K562 (cell line): Measurements from ENCODE around the gene ZNF138. TPM values are rescaled to one million over a fixed set of nuclear protein-coding genes. Genes with fewer than 3 reads are reported as not detected.

Experiments
- ATAC-seq: fragments of 200-7000 bp; cut with Tn5 transposase; 3 replicates; pipeline ENCODE4 v1.9.1; 2020; ENCODE audit warnings: moderate library complexity
- BruUV-seq: library from RNA; stranded (reverse); fragments of 400-500 nt; replicated peaks from 2 replicates; lab custom pipeline; 2021; lab: Mats Ljungman, UMichigan
- CTCF ChIA-PET: fragments of 300-600 bp; formaldehyde crosslinking; extraction: SDS; loops from one replicate; lab custom pipeline; 2021; ENCODE audit warnings: low intra/inter-chr PET ratio; lab: Yijun Ruan, JAX
- POLR2A ChIA-PET: fragments of 300-600, 350-650 bp; sonication (Branson Sonifier 250); formaldehyde crosslinking; extraction: SDS; loops from one replicate; lab custom pipeline; 2021; ENCODE audit warnings: antibody characterized with exemption, inconsistent platforms; lab: Yijun Ruan, JAX
- DNase-seq, 4 experiments: peaks; one replicate each; pipeline versions ENCODE4 v3.0.0 to v3.0.0-alpha.2; 2011 to 2018; ENCODE audit warnings: low spot score in 3 of 4, mixed read lengths in 3 of 4; ENCODE audit errors: extremely low read depth in 1 of 4
- FAIRE-seq: peaks from 2 replicates; lab custom pipeline; 2011; peaks lifted over from hg19 to GRCh38; lab: Jason Lieb, UNC
- H2AFZ ChIP-seq: 2 replicates; pipeline ENCODE4 v1.6.0; 2011; ENCODE audit warnings: low read depth, low read length, control low read depth, inconsistent platforms
- H3K27ac ChIP-seq: fragments of 200-600 bp; 3 replicates; pipeline ENCODE4 v1.8.0; 2011; ENCODE audit warnings: low read depth, mild to moderate bottlenecking, control low read depth, inconsistent platforms, low read length, moderate library complexity, mixed read lengths; ENCODE audit errors: extremely low read depth
- H3K27me3 ChIP-seq, 2 experiments: fragments of 300-600 bp in 1 of 2; 2 replicates in 1 of 2; 3 replicates in 1 of 2; pipeline versions ENCODE4 v1.6.0 to v1.8.0; 2011; ENCODE audit warnings: inconsistent platforms in 2 of 2, low read length in 2 of 2, mild to moderate bottlenecking in 1 of 2, mixed read lengths in 1 of 2, moderate library complexity in 1 of 2; ENCODE audit not compliant: control insufficient read depth in 2 of 2, insufficient read depth in 2 of 2
- H3K36me3 ChIP-seq: fragments of 300-600 bp; 3 replicates; pipeline ENCODE4 v1.8.0; 2011; ENCODE audit warnings: mild to moderate bottlenecking, low read length, inconsistent platforms; ENCODE audit not compliant: control insufficient read depth, insufficient read depth
- H3K4me1 ChIP-seq, 2 experiments: fragments of 200-600 bp in 1 of 2; replicated peaks in 1 of 2; 2 replicates in 1 of 2; 3 replicates in 1 of 2; pipeline versions ENCODE4 v1.5.1 to v1.8.0; 2011; ENCODE audit warnings: inconsistent platforms in 2 of 2, low read length in 2 of 2, mild to moderate bottlenecking in 1 of 2, mixed read lengths in 1 of 2, moderate library complexity in 1 of 2; ENCODE audit not compliant: control insufficient read depth in 2 of 2, insufficient read depth in 2 of 2
- H3K4me2 ChIP-seq: 2 replicates; pipeline ENCODE4 v1.6.1; 2011; ENCODE audit warnings: low read length, control low read depth, inconsistent platforms, mixed read lengths; ENCODE audit not compliant: insufficient read depth
- H3K4me3 ChIP-seq: fragments of 200-600 bp; sonication (generic), shearing (Covaris generic); 2 replicates; pipeline ENCODE4 v1.5.1; 2016; ENCODE audit warnings: control low read depth, inconsistent platforms
- H3K79me2 ChIP-seq: fragments of 200-600 bp; 3 replicates; pipeline ENCODE4 v1.8.0; 2011; ENCODE audit warnings: low read length, inconsistent platforms; ENCODE audit not compliant: control insufficient read depth, insufficient read depth
- H3K9ac ChIP-seq, 2 experiments: 2 replicates each; pipeline versions ENCODE4 v1.6.0 to v1.6.1; 2011; ENCODE audit warnings: low read depth in 2 of 2, low read length in 2 of 2, control low read depth in 1 of 2, inconsistent platforms in 1 of 2, mild to moderate bottlenecking in 1 of 2, mixed read lengths in 1 of 2; ENCODE audit not compliant: insufficient read depth in 1 of 2
- H3K9me1 ChIP-seq: one replicate; pipeline ENCODE4 v1.6.0; 2011; ENCODE audit warnings: inconsistent platforms, mild to moderate bottlenecking, low read length, moderate library complexity; ENCODE audit not compliant: control insufficient read depth, insufficient read depth
- H3K9me3 ChIP-seq: replicated peaks from 2 replicates; pipeline ENCODE4 v1.5.1; 2011; ENCODE audit warnings: low read depth, low read length, inconsistent platforms; ENCODE audit not compliant: control insufficient read depth, insufficient read depth
- H4K20me1 ChIP-seq: replicated peaks from 2 replicates; pipeline ENCODE4 v1.6.1; 2011; ENCODE audit warnings: low read length, inconsistent platforms, mixed read lengths; ENCODE audit not compliant: control insufficient read depth, insufficient read depth
- BACH1 ChIP-seq: fragments of 200-800 bp; sonication (Bioruptor generic); IDR thresholded peaks from 2 replicates; pipeline ENCODE4 v1.6.1; 2016; ENCODE audit warnings: missing genetic modification characterization, missing compliant biosample characterization
- ETS2 ChIP-seq: IDR thresholded peaks from 2 replicates; pipeline ENCODE4 v1.6.1; 2016; ENCODE audit warnings: borderline replicate concordance, missing genetic modification characterization, mild to moderate bottlenecking, moderate library complexity, missing compliant biosample characterization; ENCODE audit not compliant: poor library complexity, severe bottlenecking
- ETV5 ChIP-seq: sonication (generic); formaldehyde crosslinking; IDR thresholded peaks from 2 replicates; pipeline ENCODE4 v1.4.0; 2020; ENCODE audit warnings: low read depth, mild to moderate bottlenecking, missing genetic modification reagents
- FOS ChIP-seq: IDR thresholded peaks from 3 replicates; pipeline ENCODE4 v1.6.1; 2011; ENCODE audit not compliant: insufficient read length; ENCODE audit errors: extremely low read depth
- GATA2 ChIP-seq: sonication (generic); formaldehyde crosslinking; IDR thresholded peaks from 2 replicates; pipeline ENCODE4 v1.4.0; 2020; ENCODE audit warnings: mild to moderate bottlenecking, missing genetic modification reagents
- GTF2F1 ChIP-seq: IDR thresholded peaks from 2 replicates; pipeline ENCODE4 v1.6.1; 2011; ENCODE audit warnings: low read depth, low read length, improper control_type of control experiment
- HDAC8 ChIP-seq: fragments of 450-650 bp; IDR thresholded peaks from 2 replicates; pipeline ENCODE4 v1.6.1; 2016; ENCODE audit warnings: mild to moderate bottlenecking, missing genetic modification characterization, moderate library complexity, missing compliant biosample characterization
- MCM2 ChIP-seq: fragments of 450-650 bp; IDR thresholded peaks from 2 replicates; pipeline ENCODE4 v1.6.1; 2017; ENCODE audit warnings: low read depth, mild to moderate bottlenecking
- POLR2B ChIP-seq: fragments of 450-650 bp; IDR thresholded peaks from 2 replicates; pipeline ENCODE4 v1.6.1; 2018; ENCODE audit warnings: low read depth; ENCODE audit not compliant: partially characterized antibody
- ZNF316 ChIP-seq: fragments of 450-650 bp; IDR thresholded peaks from 2 replicates; pipeline ENCODE4 v1.6.1; 2016
- WGBS: fragments of 100-300 bp; shearing (Covaris generic); methylation state at CpG from one replicate; pipeline ENCODE4 v1.1.6; 2016; ENCODE audit warnings: low coverage, mixed read lengths; ENCODE audit not compliant: insufficient coverage; ENCODE audit errors: missing lambda C conversion rate; 5-methylcytosine and 5-hydroxymethylcytosine counted together
- in situ Hi-C: fragments of 300-500 bp; cut with MboI; formaldehyde crosslinking; loops from 4 replicates; pipeline ENCODE4 v1.15.0; 2018; ENCODE audit warnings: inconsistent platforms, mixed read lengths
- intact Hi-C: fragments of 100-400 bp; cut with micrococcal nuclease; formaldehyde crosslinking; loops from 2 replicates; pipeline ENCODE4 v1.14.2; 2022
- polyA plus RNA-seq, 8 experiments: library from polyadenylated mRNA; depleted of rRNA in 4 of 8; stranded (reverse) in 5 of 8; unstranded in 3 of 8; fragments of >200 nt; fragmentation: Nextera tagmentation in 2 of 8; fragmentation: Illumina TruSeq in 1 of 8; extraction: Ambion mirVana in 2 of 8; extraction: Trizol in 1 of 8; gene quantifications; 2 replicates each; pipeline versions ENCODE4 v1.2.1 to v1.2.3, GENCODE V29; 2011 to 2014; ENCODE audit warnings: inconsistent platforms in 1 of 8, missing spikeins in 1 of 8
- total RNA-seq, 7 experiments: library from RNA; depleted of rRNA in 6 of 7; stranded (reverse); fragments of >200 nt in 6 of 7; fragmentation: Illumina TruSeq in 2 of 7; extraction: Trizol in 2 of 7; gene quantifications; 2 replicates each; pipeline versions ENCODE4 v1.2.1 to v1.2.3, GENCODE V29; 2011 to 2021; ENCODE audit warnings: low replicate concordance in 1 of 7
- TF ChIP-seq, protein P1 (sequence below): sonication (generic); formaldehyde crosslinking; IDR thresholded peaks from 2 replicates; pipeline ENCODE4 v1.8.0; 2022; ENCODE audit warnings: mild to moderate bottlenecking, missing genetic modification reagents
- TF ChIP-seq, protein P2 (sequence below): IDR thresholded peaks from 3 replicates; pipeline ENCODE4 v1.6.1; 2011; ENCODE audit warnings: borderline replicate concordance, mild to moderate bottlenecking, moderate library complexity; ENCODE audit not compliant: insufficient read length; ENCODE audit errors: extremely low read depth

ZNF138 gene
- total and polyA plus RNA-seq, 9 of the 15 experiments (the other 6 are each of a cell fraction or from before 2014, with no cell fraction given) = 14.6 to 34.9 (median 22.6) TPM

DNA sequence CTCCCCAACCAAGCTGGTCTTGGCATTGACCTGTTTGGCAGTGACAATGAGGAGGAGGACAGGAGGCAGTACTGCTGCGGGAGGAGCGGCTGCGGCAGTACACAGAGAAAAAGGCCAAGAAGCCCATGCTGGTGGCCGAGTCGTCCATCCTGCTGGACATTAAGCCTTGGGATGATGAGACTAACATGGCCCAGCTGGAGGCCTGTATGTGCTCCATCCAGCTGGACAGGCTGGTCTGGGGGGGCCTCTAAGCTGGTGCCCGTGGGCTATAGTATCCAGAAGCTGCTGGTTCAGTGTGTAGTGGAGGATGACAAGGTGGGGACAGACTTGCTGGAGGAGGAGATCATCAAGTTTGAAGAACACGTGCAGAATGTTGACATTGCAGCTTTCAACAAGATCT is 69.7 kb downstream of the ZNF138 start:
- Histone ChIP-seq H3K79me2 (no peaks in the 10 kb centered on the region), H4K20me1 (no peaks in the 10 kb centered on the region), H3K9me1 (no peaks in the 10 kb centered on the region), H3K9ac (no peak overlapping the region), H3K9me3 (peaks cover 3% of the 10 kb centered on the region), H3K27ac (no peak overlapping the region), H3K4me2 (no peak overlapping the region), H2AFZ (no peak overlapping the region), H3K36me3 (no peaks in the 10 kb centered on the region), H3K4me3 (no peak overlapping the region), H3K4me1 (no peaks in the 10 kb centered on the region), H3K27me3 (no peaks in the 10 kb centered on the region)
- 54% methylated on average over 6 of the region's 7 CpGs for WGBS
- BruUV-seq = no TSS peak
- in situ Hi-C loops = no loop called here
- DNase-seq (no peak), ATAC-seq (no peak), FAIRE-seq (no peak)
- intact Hi-C loops = no loop called here
- ChIA-PET POLR2A (no interaction called here), CTCF (no interaction called here)
- no peak for TF ChIP-seq BACH1 (tag)
- TF ChIP-seq HDAC8 = no peak
- TF ChIP-seq ETV5 (CRISPR knock-in tag) = no peak
- no peak for TF ChIP-seq MCM2
- TF ChIP-seq FOS = no peak
- TF ChIP-seq GATA2 (CRISPR knock-in tag) = no peak
- no peak for TF ChIP-seq ETS2
- no peak for TF ChIP-seq GTF2F1
- TF ChIP-seq POLR2B = no peak
- TF ChIP-seq ZNF316 = no peak
- TF ChIP-seq, protein P1, sequence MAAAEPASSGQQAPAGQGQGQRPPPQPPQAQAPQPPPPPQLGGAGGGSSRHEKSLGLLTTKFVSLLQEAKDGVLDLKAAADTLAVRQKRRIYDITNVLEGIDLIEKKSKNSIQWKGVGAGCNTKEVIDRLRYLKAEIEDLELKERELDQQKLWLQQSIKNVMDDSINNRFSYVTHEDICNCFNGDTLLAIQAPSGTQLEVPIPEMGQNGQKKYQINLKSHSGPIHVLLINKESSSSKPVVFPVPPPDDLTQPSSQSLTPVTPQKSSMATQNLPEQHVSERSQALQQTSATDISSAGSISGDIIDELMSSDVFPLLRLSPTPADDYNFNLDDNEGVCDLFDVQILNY = no peak
- TF ChIP-seq, protein P2, sequence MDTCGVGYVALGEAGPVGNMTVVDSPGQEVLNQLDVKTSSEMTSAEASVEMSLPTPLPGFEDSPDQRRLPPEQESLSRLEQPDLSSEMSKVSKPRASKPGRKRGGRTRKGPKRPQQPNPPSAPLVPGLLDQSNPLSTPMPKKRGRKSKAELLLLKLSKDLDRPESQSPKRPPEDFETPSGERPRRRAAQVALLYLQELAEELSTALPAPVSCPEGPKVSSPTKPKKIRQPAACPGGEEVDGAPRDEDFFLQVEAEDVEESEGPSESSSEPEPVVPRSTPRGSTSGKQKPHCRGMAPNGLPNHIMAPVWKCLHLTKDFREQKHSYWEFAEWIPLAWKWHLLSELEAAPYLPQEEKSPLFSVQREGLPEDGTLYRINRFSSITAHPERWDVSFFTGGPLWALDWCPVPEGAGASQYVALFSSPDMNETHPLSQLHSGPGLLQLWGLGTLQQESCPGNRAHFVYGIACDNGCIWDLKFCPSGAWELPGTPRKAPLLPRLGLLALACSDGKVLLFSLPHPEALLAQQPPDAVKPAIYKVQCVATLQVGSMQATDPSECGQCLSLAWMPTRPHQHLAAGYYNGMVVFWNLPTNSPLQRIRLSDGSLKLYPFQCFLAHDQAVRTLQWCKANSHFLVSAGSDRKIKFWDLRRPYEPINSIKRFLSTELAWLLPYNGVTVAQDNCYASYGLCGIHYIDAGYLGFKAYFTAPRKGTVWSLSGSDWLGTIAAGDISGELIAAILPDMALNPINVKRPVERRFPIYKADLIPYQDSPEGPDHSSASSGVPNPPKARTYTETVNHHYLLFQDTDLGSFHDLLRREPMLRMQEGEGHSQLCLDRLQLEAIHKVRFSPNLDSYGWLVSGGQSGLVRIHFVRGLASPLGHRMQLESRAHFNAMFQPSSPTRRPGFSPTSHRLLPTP = no peak
